Activated CD4-positive, alpha-beta T cell treated with anti-CD3 and anti-CD28 coated beads for 24 hours (primary cell): Measurements from ENCODE around the gene THTPA.
"Not testable (repeated sequence)": the region's sequence is repeated elsewhere in the genome, so short reads cannot be mapped to it uniquely, and the experiment has no call there.

Experiments used
- DNase-seq, 2 donors: peaks; one replicate each; pipeline ENCODE4 v3.0.0-alpha.2; 2020; ENCODE audit warnings: low read depth in 2 of 2

The THTPA gene

GRCh38 chr14:23533652-23534435, 22.2 kb upstream of the THTPA start:
- no peak for DNase-seq

- DNase-seq, result no peak
Observed at GRCh38 chr14:23535943-23536342, 20.1 kb upstream of the THTPA start.

GRCh38 chr14:23536494-23536893, 19.6 kb upstream of the THTPA start:
- DNase-seq, result no peak

GRCh38 chr14:23536906-23537305, 19.2 kb upstream of the THTPA start:
- not testable (repeated sequence) for DNase-seq

- no peak for DNase-seq
Observed at GRCh38 chr14:23537351-23538049, 18.6 kb upstream of the THTPA start.

GRCh38 chr14:23538050-23538718, 17.9 kb upstream of the THTPA start:
- no peak for DNase-seq

- DNase-seq, result no peak
Observed at GRCh38 chr14:23538785-23539184, 17.3 kb upstream of the THTPA start.

- no peak for DNase-seq
Observed at GRCh38 chr14:23539248-23540140, 16.6 kb upstream of the THTPA start.

- DNase-seq, result no peak
Observed at GRCh38 chr14:23540141-23540469, 16.0 kb upstream of the THTPA start.

- no peak for DNase-seq
Observed at GRCh38 chr14:23542261-23542660, 13.8 kb upstream of the THTPA start.

- no peak for DNase-seq
Observed at GRCh38 chr14:23543403-23543802, 12.7 kb upstream of the THTPA start.

- DNase-seq, result no peak
Observed at GRCh38 chr14:23544511-23545447, 11.3 kb upstream of the THTPA start.

GRCh38 chr14:23545740-23546365, 10.2 kb upstream of the THTPA start:
- no peak for DNase-seq

- no peak for DNase-seq
Observed at GRCh38 chr14:23546450-23547035, 9.5 kb upstream of the THTPA start.

- no peak for DNase-seq
Observed at GRCh38 chr14:23547924-23548323, 8.1 kb upstream of the THTPA start.

GRCh38 chr14:23548351-23549318, 7.4 kb upstream of the THTPA start:
- DNase-seq, result no peak

GRCh38 chr14:23550131-23550811, 5.8 kb upstream of the THTPA start:
- no peak for DNase-seq

GRCh38 chr14:23550812-23551265, 5.2 kb upstream of the THTPA start:
- no peak for DNase-seq
